ENCODE results near the gene KRTAP9-1.
A peak's percentile ranks its signal among the peaks of the same experiment; 100 is the strongest.
"Not testable (repeated sequence)": the region's sequence is repeated elsewhere in the genome, so short reads cannot be mapped to it uniquely, and the experiment has no call there.

Gene KRTAP9-1, protein sequence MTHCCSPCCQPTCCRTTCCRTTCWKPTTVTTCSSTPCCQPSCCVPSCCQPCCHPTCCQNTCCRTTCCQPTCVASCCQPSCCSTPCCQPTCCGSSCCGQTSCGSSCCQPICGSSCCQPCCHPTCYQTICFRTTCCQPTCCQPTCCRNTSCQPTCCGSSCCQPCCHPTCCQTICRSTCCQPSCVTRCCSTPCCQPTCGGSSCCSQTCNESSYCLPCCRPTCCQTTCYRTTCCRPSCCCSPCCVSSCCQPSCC

DNA sequence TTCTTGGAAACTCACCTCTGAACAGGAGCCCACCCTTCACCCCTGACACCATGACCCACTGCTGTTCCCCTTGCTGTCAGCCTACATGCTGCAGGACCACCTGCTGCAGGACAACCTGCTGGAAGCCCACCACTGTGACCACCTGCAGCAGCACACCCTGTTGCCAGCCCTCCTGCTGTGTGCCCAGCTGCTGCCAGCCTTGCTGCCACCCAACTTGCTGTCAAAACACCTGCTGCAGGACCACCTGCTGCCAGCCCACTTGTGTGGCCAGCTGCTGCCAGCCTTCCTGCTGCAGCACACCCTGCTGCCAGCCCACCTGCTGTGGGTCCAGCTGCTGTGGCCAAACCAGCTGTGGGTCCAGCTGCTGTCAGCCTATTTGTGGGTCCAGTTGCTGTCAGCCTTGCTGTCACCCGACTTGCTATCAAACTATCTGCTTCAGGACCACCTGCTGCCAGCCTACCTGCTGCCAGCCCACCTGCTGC lies at the start of gene KRTAP9-1:
Gene KRTAP9-1 (plus strand): TSS at position 51 of the 482 bp plus-strand sequence. CDS start 0 bp downstream, at position 51.
- DNase-seq (ENCODE audit: low spot score); POLR2A ChIA-PET (ENCODE audit: low non-redundant PET); H3K27ac ChIP-seq: not testable (repeated sequence)
- CTCF ChIA-PET, result interaction anchor here (0.7 kb wide), 1 partner anchor 306 kb away, joined by 5 read pairs; no protein-coding TSS in a partner anchor

DNA sequence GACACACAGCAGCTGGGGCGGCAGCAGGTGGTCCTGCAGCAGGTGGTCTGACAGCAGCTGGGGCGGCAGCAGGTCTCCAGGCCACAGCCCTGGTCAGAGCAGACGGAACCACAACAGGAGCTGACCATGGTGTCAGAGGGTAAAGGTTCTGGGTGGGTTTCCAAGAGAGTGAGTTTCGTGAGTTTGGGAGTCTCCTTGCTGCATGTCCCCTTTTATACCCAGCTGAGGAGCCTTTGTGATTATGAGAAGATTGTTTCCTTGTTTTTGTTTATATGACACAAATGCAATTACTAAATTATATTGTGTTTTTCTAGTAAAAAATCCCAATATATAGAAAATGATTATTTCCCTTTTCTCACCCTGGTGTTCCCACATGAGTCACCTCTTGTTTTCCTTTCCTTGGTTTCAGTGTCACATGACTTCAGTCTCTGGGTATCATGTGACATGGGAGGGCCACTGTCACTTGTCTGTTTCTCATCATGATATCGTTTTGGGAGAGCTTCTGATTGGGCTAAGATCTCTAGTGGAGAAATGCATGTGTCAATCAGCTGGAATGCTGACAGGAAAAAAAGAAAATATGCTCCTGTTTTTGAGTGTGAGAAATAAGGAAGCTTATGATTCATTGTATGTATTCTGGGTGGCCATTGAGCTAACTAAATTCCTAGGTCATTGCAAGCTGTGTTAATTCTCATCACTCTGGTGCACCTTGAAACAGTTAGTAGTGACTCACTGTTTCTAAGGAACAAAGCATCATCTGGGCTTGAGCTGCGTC lies 49.1 kb upstream of the KRTAP9-1 start, which contains the start of gene KRTAP4-6:
Gene KRTAP4-6 (minus strand): TSS at position 185 of the 772 bp plus-strand sequence. CDS start 57 bp downstream, at position 128.
- H3K27ac ChIP-seq, result peak within 1 kb of the TSS; percentile 48; the same call in 1 of the 2 replicates
- CTCF ChIA-PET, result interaction anchor here (0.6 to 0.8 kb wide), 2 partner anchors 159 to 264 kb away, joined by 3 to 4 read pairs; no protein-coding TSS in a partner anchor
- POLR2A ChIA-PET (ENCODE audit: low non-redundant PET), result no interaction called here
- DNase-seq (ENCODE audit: low spot score), result peak; percentile 74
- TF ChIP-seq, protein P1, sequence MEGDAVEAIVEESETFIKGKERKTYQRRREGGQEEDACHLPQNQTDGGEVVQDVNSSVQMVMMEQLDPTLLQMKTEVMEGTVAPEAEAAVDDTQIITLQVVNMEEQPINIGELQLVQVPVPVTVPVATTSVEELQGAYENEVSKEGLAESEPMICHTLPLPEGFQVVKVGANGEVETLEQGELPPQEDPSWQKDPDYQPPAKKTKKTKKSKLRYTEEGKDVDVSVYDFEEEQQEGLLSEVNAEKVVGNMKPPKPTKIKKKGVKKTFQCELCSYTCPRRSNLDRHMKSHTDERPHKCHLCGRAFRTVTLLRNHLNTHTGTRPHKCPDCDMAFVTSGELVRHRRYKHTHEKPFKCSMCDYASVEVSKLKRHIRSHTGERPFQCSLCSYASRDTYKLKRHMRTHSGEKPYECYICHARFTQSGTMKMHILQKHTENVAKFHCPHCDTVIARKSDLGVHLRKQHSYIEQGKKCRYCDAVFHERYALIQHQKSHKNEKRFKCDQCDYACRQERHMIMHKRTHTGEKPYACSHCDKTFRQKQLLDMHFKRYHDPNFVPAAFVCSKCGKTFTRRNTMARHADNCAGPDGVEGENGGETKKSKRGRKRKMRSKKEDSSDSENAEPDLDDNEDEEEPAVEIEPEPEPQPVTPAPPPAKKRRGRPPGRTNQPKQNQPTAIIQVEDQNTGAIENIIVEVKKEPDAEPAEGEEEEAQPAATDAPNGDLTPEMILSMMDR (conservative IDR thresholded peaks at IDR 0.05; ENCODE audit: low read depth), result no peak

DNA sequence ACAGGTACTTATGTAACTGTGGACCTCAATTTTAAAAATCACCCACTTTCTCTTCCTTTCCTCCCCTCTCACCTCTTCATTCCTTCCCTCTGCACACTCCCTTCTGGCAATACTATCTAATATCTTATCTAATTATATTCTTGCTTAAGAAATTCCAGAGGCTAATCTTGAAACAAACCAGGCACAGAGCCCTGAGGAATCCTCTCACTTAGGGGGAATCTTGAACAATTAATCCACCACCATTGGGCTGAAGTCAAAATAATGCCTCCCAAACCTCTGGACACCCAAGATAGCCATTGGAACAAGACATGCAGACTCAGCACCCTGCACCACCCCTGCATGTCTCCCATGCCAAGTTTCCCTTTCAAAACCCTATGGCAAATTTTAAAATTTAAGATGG lies 48.3 kb upstream of the KRTAP9-1 start:
- TF ChIP-seq, protein P1 (conservative IDR thresholded peaks at IDR 0.05; ENCODE audit: low read depth), result no peak
- CTCF ChIA-PET, result interaction anchor here (0.8 kb wide), 1 partner anchor 159 kb away, joined by 4 read pairs; no protein-coding TSS in a partner anchor
- no peak overlapping the region for H3K27ac ChIP-seq
- no peak for DNase-seq (ENCODE audit: low spot score)
- POLR2A ChIA-PET (ENCODE audit: low non-redundant PET), result no interaction called here

DNA sequence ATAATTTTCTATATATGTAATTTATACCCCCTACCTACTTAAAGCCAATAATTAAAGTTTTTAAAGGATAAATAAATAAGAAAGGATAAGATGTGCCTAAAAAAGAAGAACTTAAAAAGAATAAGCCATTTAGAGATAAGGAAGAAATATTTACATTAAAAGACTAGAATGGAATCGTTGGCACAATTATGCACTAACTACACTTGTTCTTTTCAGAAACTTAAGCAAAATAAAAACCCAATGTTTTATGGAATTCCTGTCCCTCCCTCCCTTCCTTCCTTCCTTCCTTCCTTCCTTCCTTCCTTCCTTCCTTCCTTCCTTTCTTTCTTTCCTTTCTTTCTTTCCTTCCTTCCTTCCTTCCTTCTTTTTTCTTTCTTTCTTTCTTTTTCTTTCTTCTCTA lies 44.8 kb upstream of the KRTAP9-1 start:
- H3K27ac ChIP-seq, result no peak overlapping the region
- TF ChIP-seq, protein P1 (conservative IDR thresholded peaks at IDR 0.05; ENCODE audit: low read depth), result no peak
- no peak for DNase-seq (ENCODE audit: low spot score)
- CTCF ChIA-PET, result no interaction called here
- POLR2A ChIA-PET (ENCODE audit: low non-redundant PET), result no interaction called here

DNA sequence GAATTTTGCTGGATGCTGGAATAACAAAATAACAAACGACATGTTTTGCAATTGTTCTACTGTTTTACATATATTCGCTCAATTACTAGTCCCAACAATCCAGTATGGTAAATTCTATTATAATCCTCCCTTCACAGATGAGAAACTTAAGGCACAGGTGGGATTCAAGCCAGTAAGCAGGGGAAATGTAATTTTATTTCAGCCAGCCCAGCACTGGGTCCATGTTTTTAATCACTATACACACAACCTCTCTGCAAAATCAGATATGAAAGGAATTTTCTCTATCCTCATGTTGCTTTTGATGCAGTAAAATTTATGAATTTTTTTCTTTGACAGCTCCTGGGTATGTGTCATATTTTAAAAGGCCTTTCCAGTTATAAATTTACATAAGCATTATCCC lies 44.4 kb upstream of the KRTAP9-1 start:
- ChIA-PET CTCF (no interaction called here), POLR2A (ENCODE audit: low non-redundant PET) (no interaction called here)
- no peak for DNase-seq (ENCODE audit: low spot score)

DNA sequence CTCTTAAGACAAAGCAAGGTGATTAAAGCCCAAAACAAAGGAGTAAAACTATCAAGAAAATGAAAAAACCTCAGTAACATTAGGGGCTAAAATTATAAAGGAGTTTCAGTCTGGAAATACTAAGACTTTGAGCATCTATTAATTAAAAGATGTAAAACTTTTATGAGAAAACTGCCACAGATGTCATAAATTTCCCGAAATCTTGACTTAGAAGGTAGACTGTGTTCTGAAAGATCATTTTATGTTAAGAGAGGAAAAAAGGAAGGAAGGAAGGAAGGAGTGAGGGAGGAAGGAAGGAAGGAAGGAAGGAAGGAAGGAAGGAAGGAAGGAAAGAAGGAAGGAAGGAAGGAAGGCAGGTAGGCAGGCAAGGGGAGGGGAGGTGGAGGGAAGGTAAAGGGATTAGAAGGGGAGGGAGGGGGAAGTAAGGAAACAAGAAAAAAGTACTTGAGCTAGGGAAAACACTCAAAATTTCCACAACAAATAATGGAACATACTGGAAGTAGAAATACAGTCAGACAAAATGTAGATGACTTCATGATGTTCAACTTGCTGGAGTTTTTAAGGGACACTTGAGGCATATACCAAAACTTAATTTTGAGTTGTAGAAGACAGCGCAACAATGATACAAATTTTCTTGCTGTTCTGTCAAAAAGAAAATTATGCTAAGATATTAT lies 42.0 kb upstream of the KRTAP9-1 start:
- DNase-seq (ENCODE audit: low spot score), result no peak
- POLR2A ChIA-PET (ENCODE audit: low non-redundant PET), result no interaction called here
- CTCF ChIA-PET, result no interaction called here
- H3K27ac ChIP-seq, result no peak overlapping the region
- TF ChIP-seq, protein P1 (conservative IDR thresholded peaks at IDR 0.05; ENCODE audit: low read depth), result no peak

More for the DNA sequence above, 44.4 kb upstream of the KRTAP9-1 start:
- H3K27ac ChIP-seq, result no peak overlapping the region
- TF ChIP-seq, protein P1 (conservative IDR thresholded peaks at IDR 0.05; ENCODE audit: low read depth), result no peak

DNA sequence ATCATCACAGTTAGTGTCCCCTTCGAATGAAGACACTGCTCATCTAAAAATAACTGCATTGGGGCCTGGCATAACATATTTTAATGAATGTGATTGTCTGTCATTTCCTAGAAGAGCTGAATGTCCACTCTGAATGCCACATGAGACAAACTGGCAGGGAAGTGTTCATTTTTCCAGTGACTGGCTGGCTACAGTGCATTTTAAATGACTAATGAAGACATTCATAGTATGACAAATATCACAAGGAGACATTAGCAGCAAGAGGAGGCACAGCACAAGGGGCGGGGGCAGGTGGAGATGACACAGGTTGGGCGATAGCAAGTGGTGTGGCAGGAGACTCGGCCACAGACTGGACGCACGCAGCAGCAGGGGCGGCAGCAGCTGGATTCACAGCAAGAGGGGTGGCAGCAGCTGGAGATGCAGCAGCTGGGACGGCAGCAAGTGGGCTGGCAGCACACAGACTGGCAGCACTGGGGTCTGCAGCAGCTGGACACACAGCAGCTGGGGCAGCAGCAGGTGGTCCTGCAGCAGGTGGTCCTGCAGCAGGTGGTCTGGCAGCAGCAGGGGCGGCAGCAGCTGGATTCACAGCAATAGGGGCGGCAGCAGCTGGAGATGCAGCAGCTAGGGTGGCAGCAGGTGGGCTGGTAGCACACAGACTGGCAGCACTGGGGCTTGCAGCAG lies 40.6 kb upstream of the KRTAP9-1 start:
- CTCF ChIA-PET, result interaction anchor here (0.6 kb wide), 1 partner anchor 517 kb away, joined by 3 read pairs; no protein-coding TSS in a partner anchor
- DNase-seq (ENCODE audit: low spot score); POLR2A ChIA-PET (ENCODE audit: low non-redundant PET); H3K27ac ChIP-seq: not testable (repeated sequence)

All from RWPE1 (cell line).